WTC11 (cell line): ENCODE results near the gene SUPT5H. TPM values are rescaled to one million over a fixed set of nuclear protein-coding genes. Genes with fewer than 3 reads are reported as not detected.

ENCODE experiments used
- ATAC-seq: fragments of 200-7000 bp; cut with Tn5 transposase; 2 replicates; pipeline ENCODE4 v1.10.0; 2021; ENCODE audit warnings: mild to moderate bottlenecking, moderate library complexity
- CTCF ChIA-PET: fragments of 300-600 bp; sonication (Branson Sonifier 250); formaldehyde crosslinking; loops from one replicate; lab custom pipeline; 2021; ENCODE audit warnings: antibody characterized with exemption; lab: Charles Lee
- POLR2A ChIA-PET: fragments of 350-600 bp; sonication (Branson Sonifier 250); formaldehyde crosslinking; loops from one replicate; lab custom pipeline; 2021; ENCODE audit warnings: antibody characterized with exemption; lab: Charles Lee
- DNase-seq: peaks from one replicate; pipeline ENCODE4 v3.0.0; 2021; ENCODE audit warnings: low spot score
- H3K27ac Mint-ChIP-seq: 2 replicates; pipeline ENCODE4 v1.8.0; 2021; ENCODE audit warnings: mixed read lengths
- H3K27me3 Mint-ChIP-seq: 2 replicates; pipeline ENCODE4 v1.8.0; 2021; ENCODE audit warnings: low read depth, mild to moderate bottlenecking, moderate library complexity, mixed read lengths
- H3K36me3 Mint-ChIP-seq: 2 replicates; pipeline ENCODE4 v1.8.0; 2021; ENCODE audit warnings: mixed read lengths
- H3K4me1 Mint-ChIP-seq: 2 replicates; pipeline ENCODE4 v1.8.0; 2022; ENCODE audit warnings: mixed read lengths
- H3K4me3 Mint-ChIP-seq: 2 replicates; pipeline ENCODE4 v1.8.0; 2021; ENCODE audit warnings: mild to moderate bottlenecking, moderate library complexity, mixed read lengths
- H3K9me3 Mint-ChIP-seq: 2 replicates; pipeline ENCODE4 v1.8.0; 2021; ENCODE audit warnings: mixed read lengths
- AR ChIP-seq: fragments of 250-450 bp; sonication (Bioruptor Pico); IDR thresholded peaks from 2 replicates; pipeline ENCODE4 v1.9.0; 2021; ENCODE audit warnings: mild to moderate bottlenecking
- CREM ChIP-seq: sonication (generic); formaldehyde crosslinking; IDR thresholded peaks from 2 replicates; pipeline ENCODE4 v1.8.1; 2022; ENCODE audit warnings: mild to moderate bottlenecking, missing genetic modification reagents, moderate library complexity
- CTCF ChIP-seq: fragments of 200-600 bp; IDR thresholded peaks from 2 replicates; pipeline ENCODE4 v1.8.0; 2022; ENCODE audit warnings: antibody characterized with exemption
- ESRRA ChIP-seq: sonication (generic); formaldehyde crosslinking; IDR thresholded peaks from 2 replicates; pipeline ENCODE4 v1.8.1; 2022; ENCODE audit warnings: mild to moderate bottlenecking, missing genetic modification reagents, borderline replicate concordance
- FOXJ3 ChIP-seq: sonication (generic); formaldehyde crosslinking; IDR thresholded peaks from 2 replicates; pipeline ENCODE4 v1.9.0; 2021; ENCODE audit warnings: missing genetic modification reagents, mild to moderate bottlenecking, borderline replicate concordance
- FOXP1 ChIP-seq: sonication (generic); formaldehyde crosslinking; IDR thresholded peaks from 2 replicates; pipeline ENCODE4 v1.8.0; 2022; ENCODE audit warnings: missing genetic modification reagents, mild to moderate bottlenecking, moderate library complexity, borderline replicate concordance
- GRHL2 ChIP-seq: fragments of 250-450 bp; sonication (Bioruptor Pico); IDR thresholded peaks from 2 replicates; pipeline ENCODE4 v1.8.0; 2022; ENCODE audit warnings: mild to moderate bottlenecking, moderate library complexity; ENCODE audit not compliant: insufficient replicate concordance, severe bottlenecking
- HMGA2 ChIP-seq: fragments of 250-450 bp; sonication (Bioruptor Pico); IDR thresholded peaks from 2 replicates; pipeline ENCODE4 v1.4.0; 2021; ENCODE audit warnings: mild to moderate bottlenecking, moderate library complexity
- HMGXB4 ChIP-seq: sonication (generic); formaldehyde crosslinking; IDR thresholded peaks from 2 replicates; pipeline ENCODE4 v1.8.1; 2023; ENCODE audit warnings: mild to moderate bottlenecking, moderate library complexity, missing genetic modification reagents
- NR3C1 ChIP-seq: sonication (generic); formaldehyde crosslinking; conservative IDR thresholded peaks from 2 replicates; pipeline ENCODE4 v1.8.1; 2023; ENCODE audit warnings: low read depth, mild to moderate bottlenecking, missing genetic modification reagents
- SP1 ChIP-seq: sonication (generic); formaldehyde crosslinking; conservative IDR thresholded peaks from 2 replicates; pipeline ENCODE4 v1.8.1; 2022; ENCODE audit warnings: missing genetic modification reagents
- STAT6 ChIP-seq: sonication (generic); formaldehyde crosslinking; conservative IDR thresholded peaks from 2 replicates; pipeline ENCODE4 v1.8.1; 2023; ENCODE audit warnings: mild to moderate bottlenecking, low read depth, missing genetic modification reagents, moderate library complexity
- TCF7 ChIP-seq: sonication (generic); formaldehyde crosslinking; IDR thresholded peaks from 2 replicates; pipeline ENCODE4 v1.8.0; 2022; ENCODE audit warnings: mild to moderate bottlenecking, low read depth, missing genetic modification reagents, moderate library complexity
- TEAD1 ChIP-seq: sonication (generic); formaldehyde crosslinking; IDR thresholded peaks from 2 replicates; pipeline ENCODE4 v1.8.0; 2022; ENCODE audit warnings: mild to moderate bottlenecking, missing genetic modification reagents
- ZBTB43 ChIP-seq: sonication (generic); formaldehyde crosslinking; IDR thresholded peaks from 2 replicates; pipeline ENCODE4 v1.8.1; 2023; ENCODE audit warnings: mild to moderate bottlenecking, missing genetic modification reagents
- ZMAT4 ChIP-seq: fragments of 250-450 bp; sonication (Bioruptor Pico); IDR thresholded peaks from 2 replicates; pipeline ENCODE4 v1.9.0; 2021; ENCODE audit warnings: mild to moderate bottlenecking
- ZNF281 ChIP-seq: sonication (generic); formaldehyde crosslinking; IDR thresholded peaks from 2 replicates; pipeline ENCODE4 v1.8.0; 2023; ENCODE audit warnings: mild to moderate bottlenecking, missing genetic modification reagents
- ZNF416 ChIP-seq: fragments of 250-450 bp; sonication (Bioruptor Pico); IDR thresholded peaks from 2 replicates; pipeline ENCODE4 v1.9.0; 2021; ENCODE audit warnings: mild to moderate bottlenecking, inconsistent platforms
- ZNF423 ChIP-seq: fragments of 250-450 bp; sonication (Bioruptor Pico); IDR thresholded peaks from 2 replicates; pipeline ENCODE4 v2.1.2; 2022; ENCODE audit warnings: mild to moderate bottlenecking, moderate library complexity
- ZNF671 ChIP-seq: fragments of 250-450 bp; sonication (Bioruptor Pico); IDR thresholded peaks from 2 replicates; pipeline ENCODE4 v1.8.0; 2021; ENCODE audit warnings: mild to moderate bottlenecking
- total RNA-seq: library from RNA; stranded (reverse); gene quantifications from 3 replicates; pipeline ENCODE4 v1.2.3, GENCODE V29; 2021

Gene SUPT5H
- total RNA-seq, 1 experiment from 2014 or later = 135 TPM

- TF ChIP-seq SP1 (CRISPR knock-in tag) (no peak), ZNF281 (CRISPR knock-in tag) (no peak), TEAD1 (CRISPR knock-in tag) (no peak), GRHL2 (CRISPR knock-in tag) (no peak), ESRRA (no peak), ZMAT4 (no peak), ZNF416 (CRISPR knock-in tag) (no peak), ZNF671 (CRISPR knock-in tag) (no peak), HMGA2 (CRISPR knock-in tag) (no peak), STAT6 (CRISPR knock-in tag) (no peak), TCF7 (CRISPR knock-in tag) (no peak), ZBTB43 (CRISPR knock-in tag) (no peak), AR (no peak), FOXJ3 (CRISPR knock-in tag) (no peak)
- H3K4me1 Mint-ChIP-seq = peaks cover 48% of the 10 kb centered on the region
- POLR2A ChIA-PET = interaction anchor here (0.5 to 2.3 kb wide), 7 partner anchors 8 to 81 kb away, joined by 5 to 11 read pairs (median 8); partner anchors contain the start of genes MED29, PAF1 and RPS16
- no peaks in the 10 kb centered on the region for H3K27me3 Mint-ChIP-seq
- H3K9me3 Mint-ChIP-seq = no peaks in the 10 kb centered on the region
- H3K27ac Mint-ChIP-seq = peak overlapping the region; percentile 84
- CTCF ChIA-PET = interaction anchor here (0.5 to 2.3 kb wide), 9 partner anchors 10 to 99 kb away, joined by 3 to 43 read pairs (median 5); partner anchors contain the start of genes MED29 and PAF1
- no peak for ATAC-seq
- peak overlapping the region; percentile 99 for H3K4me3 Mint-ChIP-seq
- DNase-seq = no peak
- H3K36me3 Mint-ChIP-seq = peaks cover 8% of the 10 kb centered on the region; the same call in 1 of the 2 replicates
Observed at GRCh38 chr19:39411081-39411831, 34.1 kb upstream of the SUPT5H start.

GRCh38 chr19:39411832-39412099 lies 33.6 kb upstream of the SUPT5H start:
- peaks cover 47% of the 10 kb centered on the region for H3K4me1 Mint-ChIP-seq
- no peaks in the 10 kb centered on the region for H3K27me3 Mint-ChIP-seq
- ChIA-PET POLR2A (interaction anchor here (0.5 to 2.3 kb wide), 7 partner anchors 8 to 80 kb away, joined by 5 to 11 read pairs (median 8); partner anchors contain the start of genes MED29, PAF1 and RPS16), CTCF (interaction anchor here (0.6 to 2.3 kb wide), 11 partner anchors 11 to 64 kb away, joined by 3 to 43 read pairs (median 4); partner anchors contain the start of genes MED29, PAF1 and RPS16)
- DNase-seq (peak; percentile 90), ATAC-seq (peak; percentile 8)
- no peaks in the 10 kb centered on the region for H3K9me3 Mint-ChIP-seq
- H3K27ac Mint-ChIP-seq = peak overlapping the region; percentile 84
- H3K36me3 Mint-ChIP-seq = peaks cover 8% of the 10 kb centered on the region; the same call in 1 of the 2 replicates
- peak overlapping the region; percentile 99 for H3K4me3 Mint-ChIP-seq
- peak; percentile 91 for TF ChIP-seq CTCF
- TF ChIP-seq ZNF423 (CRISPR knock-in tag) = peak; percentile 34; the same call in 1 of the 2 replicates
- TF ChIP-seq SP1 (CRISPR knock-in tag) = no peak
- no peak for TF ChIP-seq HMGXB4 (CRISPR knock-in tag)
- TF ChIP-seq TCF7 (CRISPR knock-in tag) = no peak
- no peak for TF ChIP-seq CREM (CRISPR knock-in tag)
- TF ChIP-seq TEAD1 (CRISPR knock-in tag) = no peak
- TF ChIP-seq FOXP1 (CRISPR knock-in tag) = no peak
- no peak for TF ChIP-seq NR3C1
